GOT3 (cell line): Measurements from ENCODE around the gene ADORA1.

Experiments used
- DNase-seq: peaks from one replicate; lab custom pipeline; 2025; ENCODE audit warnings: mixed read lengths; lab: John Stamatoyannopoulos, UW

Gene ADORA1

DNA sequence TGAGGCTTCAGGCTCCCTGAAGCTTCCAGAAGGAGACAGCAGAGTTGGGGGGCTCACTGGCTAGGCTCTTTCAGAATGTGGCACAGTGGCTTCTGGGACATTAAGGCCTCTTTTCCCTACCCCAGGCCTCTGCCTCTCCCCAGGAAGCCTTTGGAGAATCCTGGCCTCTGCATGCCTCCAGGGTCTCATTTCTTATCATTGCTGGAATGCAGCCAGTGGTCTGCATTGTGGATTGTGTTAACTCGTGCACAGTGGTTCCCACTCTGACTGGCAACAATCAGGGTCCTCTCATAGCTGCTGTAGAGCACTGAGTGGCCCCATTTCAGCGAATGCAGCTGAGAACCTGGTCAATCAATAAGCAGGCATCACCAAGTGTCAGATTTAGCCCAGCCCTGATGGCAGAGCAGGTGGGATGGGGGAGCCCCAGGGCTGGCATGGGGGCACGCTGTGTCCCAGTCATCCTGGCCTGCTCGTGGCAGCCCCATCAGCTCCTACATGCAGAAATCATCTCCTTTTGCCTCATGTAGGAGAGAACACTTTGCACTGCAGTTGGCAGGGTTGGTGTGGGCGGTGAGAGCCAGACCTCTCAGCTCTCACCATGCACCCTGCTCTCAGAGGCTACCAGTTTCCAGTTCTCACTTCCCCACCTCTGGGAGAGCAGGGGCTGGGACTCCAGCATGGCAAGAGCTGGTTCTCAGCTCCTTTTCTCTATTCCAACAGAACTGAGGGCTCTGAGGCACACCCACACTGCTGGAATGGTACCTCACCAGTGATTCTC is 13.4 kb downstream of the ADORA1 start:
- DNase-seq, result no peak

DNA sequence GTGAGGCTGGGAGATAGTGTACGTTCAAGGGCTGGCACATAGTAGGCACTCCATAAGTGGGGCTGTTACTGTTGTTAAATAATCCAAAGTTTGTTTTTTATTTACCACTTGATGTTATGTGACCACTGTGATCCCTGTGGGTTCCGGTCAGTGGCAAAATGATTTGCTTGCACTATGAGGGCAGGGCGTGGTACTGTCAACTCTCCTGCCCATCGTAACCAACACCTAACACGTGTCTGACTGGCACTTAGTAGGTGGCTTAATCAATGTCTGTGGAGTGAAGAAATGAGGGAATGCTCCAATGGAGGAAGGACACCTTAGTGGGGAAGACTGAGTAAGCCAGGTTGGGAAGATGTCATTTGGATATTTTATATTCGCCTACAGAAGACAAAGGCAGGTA is 14.6 kb downstream of the ADORA1 start:
- DNase-seq, result no peak

DNA sequence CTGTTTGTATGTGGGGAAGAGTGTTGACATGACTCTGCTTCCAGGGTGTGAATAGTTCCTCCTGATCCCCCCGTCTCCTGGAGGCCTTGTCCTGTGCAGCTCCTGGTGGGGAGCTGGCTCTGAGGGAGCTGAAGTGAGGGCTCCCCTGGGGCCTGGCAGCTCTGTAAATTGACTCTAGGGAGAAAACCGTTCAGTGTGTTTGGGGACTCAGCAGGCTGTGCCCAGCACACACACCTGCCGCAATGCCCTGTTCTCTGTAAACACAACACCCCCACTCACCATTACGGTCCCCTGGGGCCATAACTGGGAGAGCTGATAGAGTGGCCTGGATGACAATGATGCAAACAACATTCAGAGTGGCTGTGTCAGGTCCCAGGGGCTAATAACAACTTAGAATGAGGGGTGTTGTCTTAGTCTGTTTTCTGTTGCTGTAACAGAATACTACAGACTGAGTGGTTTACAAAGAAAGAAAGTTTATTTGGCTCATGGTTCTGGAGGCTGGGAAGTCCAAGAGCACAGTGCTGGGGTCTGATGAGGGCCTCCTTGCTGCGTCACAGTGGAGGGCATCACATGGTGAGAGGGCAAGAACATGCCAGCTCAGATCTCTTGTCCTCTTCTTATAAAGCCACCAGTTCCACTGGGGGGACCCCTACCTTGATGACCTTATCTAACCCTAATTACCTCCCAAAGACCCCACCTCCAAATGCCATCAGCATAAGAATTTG is 15.3 kb downstream of the ADORA1 start:
- no peak for DNase-seq

DNA sequence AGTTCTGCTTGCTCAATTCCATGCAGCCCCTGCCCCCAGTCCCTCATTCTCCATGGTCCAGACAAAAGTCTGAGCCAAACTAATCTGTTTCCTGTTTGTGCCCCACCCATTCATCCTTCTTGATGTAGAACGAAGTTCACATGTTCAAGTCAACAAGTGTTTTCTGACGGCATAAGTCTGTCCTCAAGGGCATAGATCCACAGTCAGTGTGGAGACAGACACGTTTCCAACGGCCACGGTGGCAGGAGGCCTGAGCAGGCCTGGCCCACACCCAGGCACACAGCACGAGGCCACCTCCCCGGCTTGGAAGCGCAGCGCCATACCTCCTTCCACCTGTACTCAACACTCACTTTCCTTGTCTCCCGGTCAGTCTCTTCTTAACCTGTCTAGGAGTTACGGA is 16.1 kb downstream of the ADORA1 start:
- no peak for DNase-seq

DNA sequence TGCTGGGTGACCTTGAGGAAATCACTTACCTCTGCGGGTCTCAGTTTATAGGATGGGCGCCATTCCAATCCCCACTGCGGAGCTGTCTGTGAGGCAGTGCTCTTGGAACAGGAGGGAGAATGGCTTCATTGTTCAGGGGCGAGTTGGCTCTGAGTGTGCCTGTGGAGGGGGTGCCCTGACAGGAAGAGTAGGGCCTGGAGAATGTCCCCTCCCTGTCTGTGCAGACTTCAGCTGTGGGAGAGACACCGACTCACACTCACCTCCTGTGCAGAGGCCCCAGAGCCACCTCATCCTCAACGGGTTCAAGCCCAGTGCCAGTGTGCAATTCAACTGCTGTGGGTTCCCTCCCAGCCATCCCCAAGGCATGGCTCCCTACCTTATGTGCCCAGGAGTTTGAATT is 17.1 kb downstream of the ADORA1 start:
- DNase-seq, result no peak

DNA sequence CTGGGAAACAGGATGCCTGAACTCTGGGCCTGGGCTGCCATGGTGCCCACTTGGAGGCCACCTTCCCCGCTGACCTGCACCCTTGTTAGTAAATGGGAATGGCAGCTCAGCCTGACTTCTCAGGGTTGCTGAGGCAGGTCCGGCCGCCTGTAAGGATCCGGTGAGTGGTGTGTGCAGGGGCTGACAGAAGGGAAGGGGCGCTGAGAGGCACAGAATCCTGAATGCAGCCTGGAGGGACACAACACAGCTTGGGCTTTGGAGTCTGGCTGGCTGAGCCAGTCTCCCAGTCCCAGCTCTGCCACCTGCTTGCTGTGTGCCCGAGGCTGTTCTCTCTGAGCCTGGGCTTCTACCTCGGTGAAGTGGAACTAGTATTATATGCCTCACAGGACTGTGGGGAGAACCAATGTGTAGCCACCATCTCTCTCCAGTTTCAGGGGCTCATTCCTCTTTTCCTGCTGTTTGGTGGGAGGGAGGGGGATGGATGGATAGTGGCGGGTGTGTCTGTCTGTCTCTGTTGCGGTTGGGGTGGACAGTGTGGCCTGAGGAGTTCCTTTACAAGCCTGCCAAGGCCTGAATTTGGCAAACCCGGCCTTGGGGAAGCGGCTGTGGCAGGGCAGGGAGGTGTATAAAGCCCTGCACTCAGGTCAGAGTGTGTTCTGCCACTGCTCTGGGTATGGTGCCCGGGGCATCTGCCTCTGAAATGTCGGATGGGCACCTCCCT is 18.0 kb downstream of the ADORA1 start:
- DNase-seq, result no peak

DNA sequence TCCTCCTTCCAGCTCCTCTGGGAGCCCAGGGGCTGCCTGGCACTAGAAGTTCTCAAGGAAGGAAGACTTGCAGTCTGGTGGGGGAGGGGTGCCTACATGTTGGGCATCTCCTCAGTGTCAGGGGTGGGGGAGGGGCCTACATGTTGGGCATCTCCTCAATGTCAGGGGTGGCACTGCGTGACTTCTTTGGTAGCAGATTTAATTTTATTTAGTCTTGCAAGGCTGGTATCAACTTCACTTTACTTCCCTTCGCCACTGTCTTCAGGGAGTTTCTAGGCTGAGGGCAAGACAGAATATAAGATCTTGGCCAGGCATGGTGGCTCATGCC is 18.5 kb downstream of the ADORA1 start:
- no peak for DNase-seq

DNA sequence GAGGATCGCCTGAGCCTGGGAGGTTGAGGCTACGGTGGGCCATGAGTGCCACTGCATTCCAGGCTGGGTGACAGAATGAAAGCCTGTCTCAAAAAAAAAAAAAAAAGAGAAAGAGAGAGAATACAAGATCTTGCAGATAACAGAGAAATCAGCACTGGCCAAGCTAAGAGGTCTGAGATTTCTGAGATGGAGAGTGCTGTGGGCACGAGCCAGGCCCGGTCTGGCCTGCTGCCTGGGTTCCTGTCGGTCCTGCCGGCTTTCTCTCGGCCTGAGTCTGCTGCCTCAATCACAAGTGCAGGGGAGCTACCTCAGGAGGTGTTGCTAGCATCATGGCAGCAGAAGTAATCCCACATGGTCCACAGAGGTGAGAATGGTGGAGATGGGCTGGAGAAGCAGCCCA is 19.0 kb downstream of the ADORA1 start:
- no peak for DNase-seq

DNA sequence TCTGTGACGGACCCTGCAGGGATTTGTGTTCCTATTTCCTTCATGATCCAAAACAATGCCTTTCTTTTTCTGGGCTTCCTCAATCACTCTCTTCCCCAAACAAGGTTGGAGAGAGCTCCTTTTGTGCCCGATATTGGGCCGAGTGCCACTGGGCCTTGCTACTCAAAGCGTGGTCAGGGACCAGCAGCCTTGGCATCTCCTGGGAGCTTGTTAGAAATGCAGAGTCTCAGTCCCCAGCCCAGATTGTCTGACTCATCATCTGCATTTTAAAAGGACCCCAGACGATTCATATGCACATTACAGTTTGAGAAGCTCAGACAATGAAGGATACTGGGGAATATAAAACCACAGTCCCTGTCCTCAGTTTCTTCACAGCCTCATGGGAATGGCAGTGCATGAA is 19.9 kb downstream of the ADORA1 start:
- no peak for DNase-seq

DNA sequence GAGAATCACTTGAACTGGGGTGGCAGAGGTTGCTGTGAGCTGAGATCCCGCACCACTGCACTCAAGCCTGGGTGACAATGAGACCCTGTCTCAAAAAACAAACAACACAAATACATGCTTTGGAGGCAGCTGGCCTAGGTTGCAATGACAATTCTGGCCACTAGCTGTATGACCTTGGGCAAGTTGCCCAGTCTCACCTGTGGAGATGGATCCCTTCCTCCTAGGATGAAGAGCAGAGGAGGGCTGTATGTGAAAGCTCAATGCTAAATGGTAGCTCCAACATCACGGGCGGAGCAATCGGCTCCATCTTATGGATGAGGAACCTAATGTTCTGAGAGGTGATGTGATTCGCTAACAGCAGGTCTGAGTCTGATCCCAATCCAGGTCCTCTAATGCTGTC is 20.6 kb downstream of the ADORA1 start:
- no peak for DNase-seq

DNA sequence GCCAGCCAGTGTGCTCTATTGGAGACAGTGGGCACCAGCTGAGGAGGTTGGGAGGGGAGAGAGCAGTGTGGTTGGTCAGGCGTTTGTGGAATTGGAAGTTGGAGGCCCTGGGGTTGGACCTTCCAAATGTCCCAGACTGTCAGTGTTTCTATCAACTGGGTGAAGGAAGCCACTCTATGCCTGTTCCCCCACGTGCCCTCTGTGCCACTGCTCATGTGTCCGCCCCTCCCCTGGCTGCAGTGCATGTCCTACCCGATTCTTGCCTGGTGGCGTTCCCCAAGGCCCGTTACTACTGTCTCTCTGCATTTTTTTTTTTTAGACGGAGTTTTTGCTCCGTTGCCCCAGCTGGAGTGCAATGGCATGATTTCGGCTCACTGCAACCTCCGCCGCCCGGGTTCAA is 21.1 kb downstream of the ADORA1 start:
- no peak for DNase-seq

DNA sequence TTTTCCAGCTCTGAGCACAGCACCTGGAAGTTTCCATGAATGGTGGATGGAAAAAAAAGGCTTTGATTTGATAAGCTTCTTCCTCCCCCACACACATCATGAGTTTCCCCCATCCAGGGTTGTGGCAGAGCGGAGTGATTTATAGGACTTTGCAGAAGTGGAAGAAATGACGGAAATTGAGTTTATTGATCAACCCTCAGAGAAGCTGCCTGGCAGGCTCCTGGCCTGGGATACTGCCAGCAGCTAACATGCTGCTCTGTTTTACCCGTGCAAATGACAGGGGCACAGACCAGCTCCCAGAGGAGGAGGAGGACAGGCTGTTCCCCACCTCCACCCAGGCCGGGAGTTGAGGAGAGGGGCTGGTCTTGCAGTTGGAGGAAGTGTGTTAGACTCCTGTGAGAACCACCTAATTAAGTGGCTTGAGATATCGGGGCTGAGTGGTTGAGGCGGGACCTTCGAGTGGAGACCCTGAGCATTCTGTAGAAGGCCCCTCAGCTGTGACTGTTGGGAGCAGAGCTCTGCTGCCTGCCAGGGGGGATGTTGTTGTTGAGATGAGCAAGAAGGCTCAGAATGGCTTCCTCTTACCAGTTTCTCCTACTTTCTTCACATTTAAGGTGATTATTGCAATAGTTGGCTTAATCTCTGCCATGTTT is 21.8 kb downstream of the ADORA1 start:
- no peak for DNase-seq

DNA sequence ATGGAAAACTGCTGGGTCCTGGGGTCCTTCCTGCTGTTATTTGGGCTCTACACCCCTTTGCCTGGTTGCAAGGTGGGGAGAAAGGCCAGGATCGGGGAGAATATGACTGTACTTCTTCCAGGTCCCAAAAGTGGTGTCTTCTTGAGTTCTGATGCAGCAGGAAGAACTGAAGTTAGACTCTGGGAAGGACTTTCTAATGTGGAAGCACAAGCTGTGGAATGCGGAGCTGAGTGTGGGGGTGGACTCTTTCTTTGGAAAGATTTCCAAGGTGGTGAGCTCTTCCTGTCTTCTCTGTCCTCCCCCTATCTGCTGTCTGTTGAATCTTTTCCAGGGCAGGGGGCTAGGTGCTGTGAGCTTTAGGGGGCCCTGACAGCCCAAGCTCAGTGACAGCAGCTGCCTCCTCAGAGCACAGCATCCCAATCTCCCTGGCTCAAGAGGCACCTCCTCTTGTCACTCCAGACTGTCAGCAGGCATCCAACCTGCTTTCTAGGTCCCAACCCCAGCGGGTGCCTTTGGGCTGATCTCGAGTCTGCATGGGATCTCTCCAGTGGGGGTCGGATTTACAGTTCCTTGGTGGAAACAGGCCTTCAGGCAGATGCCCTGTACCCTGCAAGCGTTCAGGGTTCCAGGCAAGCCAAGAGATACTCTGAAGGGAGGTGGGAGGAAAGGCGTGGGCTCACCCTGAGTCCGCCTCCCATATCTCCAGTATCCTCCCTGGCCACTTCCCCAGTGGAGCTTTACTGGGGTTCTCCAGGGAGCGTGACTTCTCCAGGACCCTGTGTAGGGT is 23.2 kb downstream of the ADORA1 start:
- DNase-seq, result no peak

DNA sequence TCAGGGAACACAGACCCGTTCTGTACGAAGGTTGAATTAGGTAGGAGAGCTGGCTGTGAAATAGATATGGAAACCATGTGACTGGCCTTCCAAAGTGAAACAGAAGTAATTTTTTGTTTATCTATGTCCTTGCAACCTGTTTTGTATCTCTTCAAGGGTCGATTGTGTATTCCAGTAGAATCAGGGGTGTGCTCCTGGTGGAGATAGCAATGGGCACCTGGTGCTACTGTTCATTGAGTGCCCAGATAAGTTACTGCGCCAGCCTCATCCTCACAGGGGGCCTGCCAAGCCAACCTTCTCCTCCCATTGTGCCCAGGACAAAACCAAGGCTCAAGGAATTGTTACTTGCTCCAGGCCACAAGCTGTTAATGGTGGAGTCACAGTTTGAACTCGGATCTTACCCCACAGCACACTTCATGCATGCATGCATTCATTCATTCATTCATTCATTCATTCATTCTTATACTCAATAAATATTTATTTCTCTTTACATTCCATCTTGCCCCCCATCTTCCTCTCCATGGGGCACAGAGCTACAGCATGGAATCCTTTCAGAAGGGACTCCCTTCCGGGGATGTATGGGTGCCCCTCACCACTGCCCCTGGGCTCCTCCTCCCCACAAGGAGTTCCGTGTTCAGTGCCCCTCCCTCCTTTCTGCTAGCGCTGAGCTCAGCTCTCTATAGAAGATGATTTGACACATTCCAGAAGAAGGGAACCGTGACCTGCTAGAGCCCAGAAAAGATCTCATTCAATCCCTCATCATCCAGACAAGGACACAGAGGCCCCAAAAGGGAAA is 24.0 kb downstream of the ADORA1 start:
- no peak for DNase-seq

DNA sequence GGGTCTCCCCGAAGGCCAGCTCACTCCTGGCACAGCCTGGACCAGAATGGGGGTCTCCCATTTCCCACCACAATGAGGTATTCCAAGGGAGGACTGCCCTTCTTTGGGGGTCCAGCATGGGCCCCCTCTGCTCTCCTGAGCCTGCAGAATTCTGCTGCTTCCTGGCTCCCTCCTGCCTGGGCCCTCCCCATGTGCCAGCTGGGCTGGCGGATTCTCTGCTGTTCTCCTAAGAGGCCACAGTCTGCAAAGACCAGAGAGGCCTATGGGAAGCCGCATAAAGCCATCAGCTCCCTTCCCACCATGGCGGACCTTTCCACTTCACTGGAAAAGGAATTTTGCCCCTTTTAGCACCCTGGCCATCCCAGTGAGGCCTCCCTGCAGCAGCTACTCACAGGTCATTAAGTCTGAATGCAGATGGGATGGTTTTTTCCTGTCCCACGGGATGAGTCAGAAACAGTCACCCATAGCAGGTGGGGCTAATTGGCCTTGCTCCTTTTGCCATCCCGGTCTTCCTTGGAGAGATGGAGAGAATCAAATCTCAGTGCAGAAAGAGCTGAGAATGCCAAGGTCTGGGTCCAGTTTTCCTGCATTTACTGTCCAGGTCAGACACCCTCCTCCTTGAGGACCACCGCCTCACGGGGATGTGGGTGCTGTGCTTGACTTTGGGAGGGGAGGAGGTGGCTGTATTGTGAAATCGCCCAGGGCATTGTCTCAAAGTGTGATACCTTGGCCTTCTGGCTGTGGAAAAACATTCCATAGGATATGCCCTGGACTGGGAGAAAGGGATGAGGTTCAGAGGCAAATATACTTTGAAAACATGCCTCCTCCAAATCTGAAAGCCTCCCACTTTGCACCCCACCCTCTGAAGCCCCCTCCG is 24.9 kb downstream of the ADORA1 start:
- no peak for DNase-seq

DNA sequence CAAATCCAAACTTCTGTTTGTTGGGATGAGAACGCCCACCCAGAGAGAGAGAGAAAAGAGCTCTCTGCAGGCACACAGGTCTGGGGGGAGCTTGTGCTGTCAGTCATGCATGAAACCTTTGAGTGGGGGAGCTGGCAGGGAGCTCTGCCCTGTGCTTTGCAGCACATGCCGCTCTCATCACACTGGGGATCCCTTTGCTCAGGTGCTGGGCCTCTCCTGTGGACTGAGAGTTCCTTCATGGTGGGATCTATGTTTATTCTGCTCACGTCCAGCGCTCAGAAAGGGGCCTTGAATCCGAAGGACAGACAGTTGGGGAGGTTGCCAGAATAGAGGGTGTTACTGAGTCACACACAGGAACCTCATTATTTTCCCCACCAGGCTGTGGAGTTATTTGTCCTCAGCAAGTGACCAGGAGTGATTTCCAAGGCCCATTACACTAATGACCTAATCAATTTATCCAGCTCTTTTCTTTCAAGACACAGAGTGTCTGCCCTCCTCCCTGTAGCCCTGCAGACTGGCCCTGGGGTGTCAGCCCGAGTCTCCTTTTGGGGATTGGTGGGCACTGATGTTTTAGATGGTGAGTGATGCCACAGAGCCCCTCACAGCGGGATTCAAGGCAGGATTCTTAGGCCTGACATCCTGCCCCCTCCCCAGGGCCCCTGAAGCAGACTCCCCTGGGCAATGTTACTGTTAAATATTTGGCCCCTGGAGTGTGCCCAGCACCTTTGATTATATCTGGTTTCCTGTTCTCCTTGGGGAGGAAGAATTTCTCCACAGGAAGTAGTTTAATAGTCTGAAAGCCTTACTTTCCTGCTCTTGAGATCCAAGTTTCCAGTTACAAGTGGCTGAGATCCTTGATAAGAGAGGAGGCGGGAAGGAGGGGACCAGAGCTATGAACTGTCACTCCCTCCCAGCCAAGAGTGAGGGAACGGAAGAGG is 25.8 kb downstream of the ADORA1 start:
- DNase-seq, result no peak

DNA sequence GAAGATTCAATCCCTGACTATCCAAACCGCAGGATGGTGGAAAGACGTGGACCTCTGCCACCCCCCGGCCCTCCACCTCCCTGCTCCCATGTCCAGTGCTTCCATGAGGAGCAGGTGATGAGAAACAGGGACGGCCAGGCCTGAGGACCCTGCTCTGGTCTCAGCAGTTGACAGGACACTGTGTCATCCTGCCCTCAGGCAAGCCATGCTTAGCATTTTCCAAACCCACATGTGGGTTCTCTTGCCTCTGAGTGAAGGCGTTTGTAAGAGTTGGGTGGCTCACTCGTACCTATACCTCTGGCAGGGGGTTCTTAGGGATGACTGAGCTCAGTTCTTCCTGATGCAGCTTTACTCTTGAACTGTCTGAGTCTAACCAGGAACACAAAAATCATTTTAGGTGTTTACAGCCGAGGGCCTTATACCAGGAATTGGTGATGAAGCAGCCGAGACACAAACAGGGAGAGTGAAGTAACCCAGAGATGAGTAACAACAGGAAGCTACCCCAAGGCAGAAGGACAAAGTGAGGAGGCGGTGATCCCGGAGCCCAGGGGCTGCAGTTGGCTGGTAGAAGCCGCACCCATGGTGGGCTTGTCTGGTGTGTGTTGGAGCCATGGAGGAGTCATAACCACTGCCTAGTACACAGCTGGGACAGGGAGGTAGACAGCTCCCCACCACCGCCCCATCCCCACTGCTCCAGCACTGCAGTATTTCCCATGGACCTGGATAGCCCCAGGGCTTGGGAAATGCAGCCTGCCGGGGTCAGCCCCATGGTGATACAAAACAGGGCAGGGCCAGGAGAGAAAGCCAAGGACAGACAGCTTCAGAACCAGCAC is 26.7 kb downstream of the ADORA1 start:
- DNase-seq, result no peak

DNA sequence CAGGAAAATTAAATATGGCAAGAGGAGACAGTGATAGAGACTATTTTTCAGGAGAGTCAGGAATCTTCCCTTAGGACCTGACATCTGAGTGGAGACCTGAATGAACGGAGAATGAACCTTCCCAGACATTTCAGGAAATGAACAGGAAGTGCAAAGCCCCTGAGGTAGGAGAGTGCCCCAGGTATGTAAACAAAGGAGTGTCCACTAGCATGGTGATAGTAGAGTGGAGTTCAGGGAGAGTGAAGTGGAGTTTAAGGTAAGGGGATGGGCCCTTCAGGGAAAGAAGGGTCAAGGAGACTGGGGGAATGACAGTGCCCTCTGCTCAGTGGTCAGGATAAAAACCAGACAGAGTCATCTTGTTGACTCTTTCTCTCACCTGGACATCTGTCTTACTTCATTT is 28.8 kb downstream of the ADORA1 start:
- no peak for DNase-seq
